Uterus (tissue), 2 donors: ENCODE results near the gene DDAH2.

ENCODE experiments used
- CTCF ChIP-seq, 4 experiments: fragments of 200-600 bp in 2 of 4; fragments of 450-650 bp in 2 of 4; sonication (generic) in 2 of 4; IDR thresholded peaks; one replicate each; pipeline ENCODE4 v1.5.1; 2016 to 2019; ENCODE audit warnings: antibody characterized with exemption in 4 of 4, mild to moderate bottlenecking in 2 of 4, moderate library complexity in 1 of 4
- POLR2A ChIP-seq, 2 donors: fragments of 450-650 bp; IDR thresholded peaks; one replicate each; pipeline ENCODE4 v1.6.1; 2016; ENCODE audit warnings: antibody characterized with exemption in 2 of 2, mild to moderate bottlenecking in 1 of 2, moderate library complexity in 1 of 2

- TF ChIP-seq CTCF (IDR thresholded peaks at IDR 0.05) (no peak), POLR2A (IDR thresholded peaks at IDR 0.05) (no peak)
Measured at GRCh38 chr6:31693535-31693934, 35.6 kb downstream of the DDAH2 start.
